HG03175 (cell line): ENCODE data around the gene GOLM1.
"Not testable (repeated sequence)": the region's sequence is repeated elsewhere in the genome, so short reads cannot be mapped to it uniquely, and the experiment has no call there.

Experiments used
- ATAC-seq: cut with Tn5 transposase; IDR thresholded peaks from one replicate; pipeline ENCODE4 v1.9.1; 2021; ENCODE audit warnings: mild to moderate bottlenecking, moderate library complexity; ENCODE audit not compliant: unreplicated experiment

Gene GOLM1

DNA sequence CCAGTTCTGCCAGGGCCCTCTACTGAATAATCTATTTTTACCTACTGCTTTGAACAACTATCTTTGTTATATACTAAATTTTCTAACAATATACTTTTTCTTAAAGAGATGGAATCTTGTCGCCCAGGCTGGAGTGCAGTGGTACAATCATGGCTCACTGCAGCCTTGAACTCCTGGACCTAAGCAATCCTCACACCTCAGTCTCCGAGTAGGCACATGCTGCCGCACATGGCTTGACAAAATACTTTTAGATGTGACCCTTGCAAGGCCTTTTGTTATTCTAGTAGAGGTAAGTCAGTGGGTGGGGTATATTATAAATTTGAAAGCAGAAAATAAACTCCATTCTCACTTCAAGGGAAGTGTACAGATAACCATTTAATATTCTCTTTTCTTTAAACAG is 7.9 kb downstream of the GOLM1 start:
- ATAC-seq, result no peak

DNA sequence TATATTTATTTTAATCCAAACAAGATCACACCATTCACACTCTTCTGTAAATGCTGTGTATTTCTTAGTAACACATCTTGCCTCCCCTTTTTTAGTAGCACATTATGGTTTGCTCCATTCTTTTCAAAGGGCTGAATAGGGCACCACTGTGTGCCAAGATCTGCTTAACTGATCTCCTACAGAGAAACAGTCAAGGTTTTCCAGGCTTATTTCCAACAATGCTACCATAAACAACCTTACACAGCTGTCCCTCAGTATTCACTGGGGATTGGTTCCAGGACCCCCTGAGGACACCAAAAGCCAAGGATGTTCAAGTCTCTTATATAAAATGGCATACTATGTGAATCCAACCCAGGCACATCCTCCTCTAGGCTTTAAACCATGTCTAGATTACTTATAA is 16.5 kb downstream of the GOLM1 start:
- no peak for ATAC-seq

DNA sequence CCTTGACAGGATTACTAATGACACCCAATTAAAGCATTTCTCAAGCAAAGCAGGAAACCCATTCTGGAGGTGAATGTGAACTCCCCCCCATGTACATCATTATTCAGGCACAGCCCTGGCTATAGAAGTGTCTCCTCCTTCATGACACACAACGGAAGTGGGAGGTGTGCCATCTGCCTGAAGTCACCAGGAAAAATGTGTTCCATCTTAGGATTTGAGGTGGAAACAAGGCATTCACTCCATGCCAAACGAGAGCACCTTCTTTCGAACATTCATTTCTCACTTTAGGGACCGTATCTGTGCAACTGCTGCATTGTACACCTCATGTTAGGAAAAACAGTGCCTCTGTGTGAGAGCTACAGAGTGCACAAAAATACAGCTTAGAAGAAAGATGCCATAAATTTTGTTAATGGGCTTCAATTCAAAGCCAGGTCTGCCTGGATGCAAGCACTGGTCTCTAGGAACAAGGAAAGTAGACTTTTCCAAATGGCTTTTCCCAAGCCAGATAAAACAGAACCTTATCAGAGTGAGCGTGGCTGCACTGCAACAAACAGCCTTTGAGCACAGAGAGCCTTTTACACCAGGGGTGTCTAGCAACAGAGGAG is 19.4 kb downstream of the GOLM1 start:
- no peak for ATAC-seq

DNA sequence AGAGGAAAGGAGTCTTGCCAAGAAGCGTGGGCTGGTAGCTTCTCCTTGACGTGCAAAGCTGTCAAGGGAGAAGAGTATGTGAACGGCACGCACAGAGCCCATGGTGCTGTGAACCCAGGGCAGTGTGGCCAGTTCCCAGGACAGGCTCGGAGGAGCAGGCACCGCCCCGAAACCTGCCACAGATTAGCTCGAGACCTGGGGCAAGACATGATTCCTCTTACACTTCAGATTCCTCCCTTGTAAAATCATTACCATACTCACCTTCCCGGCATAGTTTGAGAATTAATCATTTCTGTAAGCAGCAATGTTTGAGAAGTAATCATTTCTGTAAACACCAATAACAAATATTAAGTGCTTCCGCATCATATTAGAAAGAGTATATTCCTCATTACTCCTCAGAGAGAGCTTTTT is 19.9 kb downstream of the GOLM1 start:
- ATAC-seq, result no peak

DNA sequence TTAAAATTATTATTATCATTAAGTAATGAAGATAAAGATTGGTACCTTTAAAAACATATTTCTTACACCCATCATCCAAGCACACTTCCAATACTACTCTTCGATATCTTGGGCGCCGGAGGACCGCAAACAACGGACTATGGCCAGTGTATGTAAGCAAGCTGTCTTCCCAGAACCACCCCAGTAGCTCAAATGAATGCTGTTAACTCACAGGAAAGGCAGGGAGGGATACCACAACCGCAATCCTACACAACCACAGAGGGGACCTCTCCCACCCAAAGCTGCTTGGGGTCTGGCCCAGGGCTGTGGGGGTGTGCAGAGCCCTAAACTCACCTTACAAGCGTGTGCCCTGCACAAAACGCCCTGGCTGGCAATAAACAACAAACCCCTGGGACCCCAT is 20.6 kb downstream of the GOLM1 start:
- no peak for ATAC-seq

DNA sequence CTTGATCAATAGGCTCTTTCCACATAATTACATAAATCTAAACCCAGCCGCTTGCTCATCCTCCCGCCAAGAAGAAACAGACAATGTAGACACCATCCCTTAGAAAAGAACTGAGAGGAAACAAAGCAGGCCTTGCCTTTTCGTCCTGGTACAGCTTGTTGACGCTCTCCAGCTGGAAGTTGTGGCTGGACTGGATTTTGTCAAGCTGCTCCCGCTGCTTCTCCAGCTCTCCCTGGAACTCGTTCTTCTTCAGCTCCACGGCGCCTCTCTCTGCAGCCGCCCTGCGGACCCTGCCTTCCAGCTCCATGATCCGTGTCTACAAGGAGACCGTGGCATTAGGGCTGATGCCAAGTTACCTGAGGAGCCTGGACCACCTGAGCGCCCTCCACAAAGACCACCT is 22.1 kb downstream of the GOLM1 start:
- ATAC-seq, result no peak

DNA sequence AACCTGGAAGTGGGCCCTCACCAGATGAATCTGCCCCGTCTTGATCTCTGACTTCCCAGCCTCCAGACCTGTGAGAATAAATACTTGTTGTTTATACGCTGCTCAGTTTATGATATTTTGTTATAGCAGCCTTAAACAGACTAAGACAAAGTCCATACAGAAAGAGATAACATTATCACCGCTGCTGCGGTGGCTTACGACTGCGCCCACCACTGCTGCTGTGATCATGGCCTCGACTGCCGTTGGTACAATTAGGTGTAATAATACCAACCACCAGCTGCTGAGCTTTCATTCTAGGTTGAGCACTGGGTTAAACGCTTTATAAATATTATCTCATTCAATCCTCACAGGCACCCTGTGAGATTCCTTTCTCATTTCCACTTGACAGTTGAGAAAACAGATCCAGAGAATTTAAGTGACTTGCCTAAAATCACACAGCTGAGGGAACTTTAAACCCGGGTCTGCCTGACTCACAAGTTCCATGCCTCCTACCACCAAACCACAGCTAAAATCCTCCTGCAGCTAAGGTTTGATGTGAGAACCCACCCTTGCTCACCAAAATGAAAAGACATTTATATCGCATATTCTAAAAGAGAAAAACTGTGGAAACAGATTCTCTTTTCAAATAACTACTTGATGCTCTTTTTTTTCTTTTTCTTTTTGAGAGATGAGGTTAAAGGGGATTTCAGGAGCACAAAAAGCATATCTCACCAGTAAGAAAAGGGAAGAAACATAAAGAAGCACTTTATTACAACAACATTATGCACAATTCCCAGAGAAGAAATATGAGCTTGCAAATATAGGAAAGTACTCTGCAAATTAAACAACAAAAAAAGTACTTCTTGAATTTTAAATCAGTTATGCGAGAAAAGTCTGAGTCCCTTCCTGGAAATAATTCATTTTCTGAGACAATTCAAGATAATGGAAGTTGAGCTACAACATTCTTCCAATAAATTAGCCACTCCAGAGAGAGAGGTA is 23.9 kb downstream of the GOLM1 start:
- ATAC-seq, result no peak

DNA sequence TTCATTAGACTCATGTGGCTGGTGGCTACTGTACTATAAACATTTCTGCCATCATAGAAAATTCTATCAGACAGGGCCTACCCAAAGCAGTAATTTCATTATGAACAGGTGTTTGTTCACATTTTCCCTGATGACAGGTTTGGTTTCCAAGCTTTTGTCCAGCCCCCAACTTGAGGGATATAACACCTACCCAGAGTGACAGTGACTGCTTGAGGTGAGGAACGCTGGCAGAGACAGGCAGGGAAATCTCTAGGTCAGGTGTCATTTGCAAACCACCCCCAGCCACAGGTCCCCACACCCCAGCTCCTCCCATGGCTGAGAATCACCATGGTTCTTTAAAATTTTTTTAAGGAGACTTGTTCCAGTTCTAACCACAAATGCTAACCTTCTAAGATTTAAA is 25.5 kb downstream of the GOLM1 start:
- ATAC-seq, result no peak

DNA sequence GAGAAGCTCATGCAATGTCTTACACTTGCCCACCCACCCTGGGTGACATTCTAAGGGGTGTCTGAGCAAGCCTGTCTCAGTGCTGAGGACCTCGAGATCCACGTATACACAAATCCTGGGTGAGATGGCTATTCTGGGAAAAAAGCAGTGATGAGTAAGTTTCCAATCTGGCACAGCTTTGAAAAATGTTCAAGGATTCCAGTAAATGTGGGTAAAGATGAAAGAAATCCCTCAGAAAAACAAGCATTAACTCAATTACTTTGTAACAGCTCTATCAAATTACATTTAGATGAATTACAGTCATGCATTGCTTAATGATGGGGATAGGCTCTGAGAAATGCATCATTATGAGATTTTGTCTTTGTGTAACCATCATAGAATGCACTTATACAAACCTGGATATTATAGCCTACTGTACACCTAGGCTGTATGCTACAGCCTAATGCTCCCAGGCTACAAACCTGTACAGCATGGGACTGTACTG is 26.9 kb downstream of the GOLM1 start:
- ATAC-seq, result no peak

DNA sequence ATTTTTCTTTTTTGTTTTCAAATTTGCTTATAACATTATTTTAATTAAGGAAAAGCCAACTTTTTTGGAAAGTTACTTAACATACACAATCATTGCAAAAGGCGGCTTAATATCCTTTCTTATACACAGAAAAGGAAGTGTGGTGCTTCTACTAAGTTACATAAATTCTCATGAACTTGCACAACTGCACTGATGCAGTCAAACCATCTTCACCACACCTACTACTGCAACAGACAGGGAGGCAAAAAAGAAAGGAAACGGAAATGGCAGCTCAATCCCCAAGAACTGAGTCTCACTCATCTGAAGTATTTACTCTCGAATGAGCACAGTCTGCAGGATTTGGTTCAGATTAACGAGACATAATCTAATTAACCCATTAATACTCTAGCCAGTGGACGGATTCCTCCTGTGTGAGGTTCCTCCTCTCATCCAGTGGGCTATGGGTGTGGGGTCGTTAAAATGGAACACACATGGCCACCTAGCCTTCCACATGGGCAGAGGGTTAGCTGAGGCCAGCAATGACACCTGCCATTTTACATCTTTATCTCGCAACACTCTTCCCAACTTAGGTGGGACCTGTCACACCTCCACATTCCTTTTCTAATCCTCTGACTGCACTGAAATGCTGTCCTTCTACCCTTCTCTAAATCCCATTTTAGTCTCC is 30.0 kb downstream of the GOLM1 start:
- ATAC-seq, result no peak

DNA sequence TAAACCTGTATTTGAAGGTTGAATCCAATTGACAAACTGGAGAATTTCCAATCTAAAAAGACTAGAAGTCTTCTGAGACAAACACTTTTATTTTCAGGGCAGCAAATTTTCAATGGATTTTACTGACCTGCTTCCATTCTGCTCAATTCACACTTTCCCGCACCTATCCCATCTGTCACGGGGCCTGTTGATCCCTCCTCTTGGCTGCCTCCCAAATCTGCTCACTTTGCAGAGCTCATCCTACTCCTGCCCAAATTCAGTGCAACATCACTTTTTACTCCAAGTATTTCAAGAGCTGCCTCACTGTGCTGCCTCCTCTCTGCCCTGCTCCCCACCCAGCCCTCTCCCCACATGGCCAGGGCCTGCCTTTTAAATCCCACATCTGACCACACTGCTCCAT is 35.1 kb downstream of the GOLM1 start:
- no peak for ATAC-seq

DNA sequence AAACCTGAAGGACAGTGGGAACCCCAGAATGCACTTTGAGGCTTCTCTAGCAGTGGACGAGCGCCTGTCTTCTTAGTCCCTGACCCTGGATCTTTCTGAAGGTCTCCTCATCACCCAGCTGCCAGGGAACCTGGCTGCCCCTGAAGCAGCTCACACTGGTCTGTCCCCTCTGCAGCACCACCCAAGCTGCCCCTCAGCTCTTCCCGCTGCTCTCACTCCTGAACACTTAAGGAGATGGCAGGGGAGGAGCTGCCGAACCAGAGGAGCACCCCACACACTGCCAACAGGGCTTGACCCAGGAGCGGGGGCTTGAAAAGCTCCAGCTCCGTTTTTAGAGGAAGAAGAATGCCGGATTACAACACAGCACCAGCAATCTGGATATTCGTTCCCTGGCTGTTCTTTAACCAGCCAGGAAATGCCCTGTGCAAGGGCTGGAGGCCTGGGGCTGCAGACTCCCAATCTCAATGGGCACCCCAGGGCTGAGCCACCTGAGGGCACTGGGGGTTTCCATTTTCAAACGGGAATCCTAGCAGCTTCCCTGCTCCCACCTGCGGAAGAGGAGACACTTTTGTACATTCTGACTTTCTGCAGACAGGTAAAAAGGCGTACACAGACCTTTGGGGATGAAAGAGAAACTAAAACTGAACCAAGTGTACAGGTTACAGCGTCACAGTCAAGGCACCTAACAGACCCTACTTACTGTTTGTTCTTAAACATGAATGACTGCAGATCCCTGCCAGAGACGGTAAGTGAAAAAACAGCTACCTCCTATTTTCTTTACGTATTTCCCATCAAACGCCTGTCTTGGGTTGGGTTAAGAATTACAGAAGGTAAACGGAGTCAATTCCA is 36.3 kb downstream of the GOLM1 start:
- no peak for ATAC-seq

DNA sequence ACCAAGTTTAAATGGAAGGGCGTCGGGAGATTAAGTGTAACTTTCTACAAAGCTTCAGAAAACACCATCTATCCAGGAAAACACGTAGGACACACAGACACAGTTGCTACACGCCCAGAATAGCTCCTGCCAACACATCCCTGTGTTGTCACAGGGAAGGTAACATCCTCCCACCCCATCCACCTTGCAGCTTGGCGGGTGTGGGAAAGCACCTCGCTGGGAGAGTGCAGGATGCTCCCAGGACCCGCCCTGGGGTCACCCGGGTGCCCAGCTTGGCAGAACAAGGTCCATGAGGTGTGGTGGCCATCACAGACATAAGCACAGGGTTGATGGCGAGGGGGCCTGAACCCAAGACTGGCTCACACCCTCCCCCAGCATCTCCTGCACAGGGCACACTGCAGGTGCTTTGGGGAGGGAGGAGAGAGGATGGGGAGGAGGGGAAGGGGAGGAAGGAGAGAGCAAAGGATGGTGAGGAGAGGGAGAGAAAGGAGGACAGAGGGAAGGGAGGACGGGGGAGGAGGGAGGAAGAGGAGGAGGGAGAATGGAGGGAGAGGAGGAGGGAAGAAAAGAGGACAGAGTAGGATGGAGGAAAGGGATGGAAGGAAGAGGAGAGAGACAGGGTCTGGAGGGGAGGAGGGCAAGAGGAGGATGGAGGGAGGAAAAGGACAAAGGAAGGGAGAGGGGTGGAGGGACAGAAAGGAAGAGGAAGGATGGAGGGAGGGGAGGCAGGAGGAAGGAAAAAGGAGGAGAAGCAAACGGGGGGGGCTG is 37.2 kb downstream of the GOLM1 start:
- ATAC-seq, result no peak

DNA sequence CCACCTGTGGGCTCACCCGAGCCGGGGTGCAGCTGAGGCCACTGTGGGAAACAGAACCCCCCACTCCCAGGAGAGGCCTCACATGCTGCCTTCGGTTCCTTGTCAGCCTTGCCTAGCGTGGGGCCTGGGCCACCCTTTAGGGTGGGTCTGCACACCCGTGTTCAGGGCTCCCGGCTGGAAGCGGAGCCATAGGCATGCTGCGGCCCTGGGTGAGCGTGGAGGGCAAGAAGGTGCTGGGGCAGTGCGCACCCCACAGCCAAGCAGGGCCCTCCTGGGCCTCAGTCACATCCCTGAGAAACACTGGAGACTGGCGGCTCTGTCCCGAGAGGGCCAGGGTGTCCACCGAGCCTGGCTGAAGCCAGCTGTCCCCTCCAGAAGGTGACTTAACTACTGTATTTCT is 41.9 kb downstream of the GOLM1 start:
- no peak for ATAC-seq

DNA sequence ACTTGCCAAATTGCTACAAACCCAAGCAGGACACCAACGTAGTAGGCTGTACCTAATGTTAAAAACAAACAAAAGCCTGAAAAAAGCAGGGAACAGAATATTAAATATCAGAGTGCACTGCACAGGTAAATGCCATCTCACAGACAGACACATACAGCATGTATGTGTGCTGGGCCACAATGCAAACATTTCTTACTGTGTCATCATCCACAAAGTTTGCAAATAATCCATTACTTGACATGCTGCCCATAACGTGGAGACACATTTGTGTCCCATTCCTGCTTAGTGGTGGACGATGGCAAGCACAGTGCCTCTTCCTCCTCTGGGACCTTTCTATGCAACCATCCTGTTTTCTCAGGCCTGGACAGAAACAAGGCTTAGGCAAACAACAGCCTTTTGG is 44.7 kb downstream of the GOLM1 start:
- no peak for ATAC-seq

DNA sequence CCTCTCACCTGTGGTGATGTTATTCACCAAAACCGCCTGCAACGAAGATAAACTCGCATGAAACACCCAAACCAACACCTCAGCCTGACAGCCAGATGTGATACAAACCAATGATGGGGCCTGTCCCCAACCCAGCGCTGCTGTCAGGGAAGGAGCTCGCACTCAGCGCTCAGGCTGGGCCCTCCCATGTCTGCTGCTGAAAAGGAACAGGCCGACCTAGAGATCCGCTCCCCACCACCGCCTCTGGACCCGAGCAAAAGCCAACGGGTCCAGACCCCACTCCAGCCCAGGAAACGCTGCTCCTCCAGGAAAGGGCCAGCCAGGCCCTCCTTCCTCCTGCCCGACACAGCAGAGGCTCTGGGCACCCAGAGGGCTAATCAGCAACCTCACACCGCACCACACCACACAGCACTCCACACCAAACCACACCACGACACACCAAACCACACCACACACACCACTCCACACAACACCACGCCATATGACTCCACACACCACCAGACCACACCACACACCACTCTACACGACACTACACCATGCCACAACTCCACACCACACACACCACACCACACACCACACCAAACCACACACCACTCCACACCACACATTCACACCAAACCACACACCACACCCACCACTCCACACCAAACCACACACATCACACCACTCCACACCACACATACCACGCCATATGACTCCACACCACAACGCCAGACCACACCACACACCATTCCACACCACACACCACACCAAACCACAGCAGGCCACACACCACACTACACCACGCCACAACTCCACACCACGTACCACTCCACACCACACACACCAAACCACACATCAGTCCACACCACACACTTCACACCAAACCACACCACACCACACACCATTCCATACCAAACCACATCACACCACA is 46.5 kb downstream of the GOLM1 start:
- no peak for ATAC-seq

DNA sequence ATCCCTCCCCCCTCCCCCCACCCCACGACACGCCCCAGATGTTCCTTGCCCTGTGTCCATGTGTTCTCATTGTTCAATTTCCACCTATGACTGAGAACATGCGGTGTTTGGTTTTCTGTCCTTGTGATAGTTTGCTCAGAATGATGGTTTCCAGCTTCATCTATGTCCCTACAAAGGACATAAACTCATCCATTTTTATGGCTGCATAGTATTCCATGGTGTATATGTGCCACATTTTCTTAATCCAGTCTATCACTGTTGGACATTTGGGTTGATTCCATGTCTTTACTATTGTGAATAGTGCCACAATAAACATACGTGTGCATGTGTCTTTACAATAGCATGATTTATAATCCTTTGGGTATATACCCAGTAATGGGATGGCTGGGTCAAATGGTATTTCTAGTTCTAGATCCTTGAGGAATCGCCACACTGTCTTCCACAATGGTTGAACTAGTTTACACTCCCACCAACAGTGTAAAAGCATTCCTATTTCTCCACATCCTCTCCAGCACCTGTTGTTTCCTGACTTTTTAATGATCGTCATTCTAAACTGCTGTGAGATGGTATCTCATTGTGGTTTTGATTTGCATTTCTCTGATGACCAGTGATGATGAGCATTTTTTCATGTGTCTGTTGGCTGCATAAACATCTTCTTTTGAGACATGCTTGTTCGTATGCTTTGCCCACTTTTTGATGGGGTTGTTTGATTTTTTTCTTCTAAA is 51.2 kb downstream of the GOLM1 start:
- ATAC-seq, result not testable (repeated sequence)

DNA sequence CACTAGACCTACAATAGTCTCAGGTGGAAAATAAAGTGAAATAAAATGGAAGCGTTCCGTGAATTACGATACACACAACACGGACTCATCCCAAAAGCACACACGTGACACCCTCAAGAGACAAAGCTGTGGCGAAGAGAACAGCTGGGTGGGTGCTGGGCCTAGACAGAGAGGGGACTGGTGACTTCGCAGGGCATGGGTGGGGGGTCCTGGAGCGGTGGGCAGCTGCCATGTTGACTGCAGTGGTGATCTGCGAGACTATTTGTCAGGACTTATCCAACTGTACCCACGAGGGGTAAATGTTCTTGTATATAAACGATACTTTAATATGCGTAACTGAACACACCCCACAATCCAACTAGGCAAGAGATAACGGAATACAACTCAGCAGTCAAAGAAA is 52.0 kb downstream of the GOLM1 start:
- no peak for ATAC-seq
